Measurements from ENCODE around the gene LRP1.

LRP1 gene

DNA sequence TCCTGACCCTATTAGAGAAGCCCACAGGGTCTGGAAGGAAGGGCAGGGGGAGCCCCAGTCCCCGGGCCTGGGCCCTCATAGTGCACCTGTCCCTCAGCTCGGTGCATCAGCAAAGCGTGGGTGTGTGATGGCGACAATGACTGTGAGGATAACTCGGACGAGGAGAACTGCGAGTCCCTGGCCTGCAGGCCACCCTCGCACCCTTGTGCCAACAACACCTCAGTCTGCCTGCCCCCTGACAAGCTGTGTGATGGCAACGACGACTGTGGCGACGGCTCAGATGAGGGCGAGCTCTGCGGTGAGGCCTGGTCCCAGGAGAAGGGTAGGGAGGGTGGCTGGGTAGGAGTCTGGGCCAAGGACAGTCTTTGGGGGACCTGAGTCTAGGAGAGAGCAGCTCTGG lies 45.4 kb downstream of the LRP1 start:
- DNase-seq (ENCODE audit: low read depth in 2 of 2): no peak

- DNase-seq (ENCODE audit: low read depth in 2 of 2): no peak
These were observed 47.3 kb downstream of the LRP1 start for GRCh38 chr12:57175428-57176138.

DNA sequence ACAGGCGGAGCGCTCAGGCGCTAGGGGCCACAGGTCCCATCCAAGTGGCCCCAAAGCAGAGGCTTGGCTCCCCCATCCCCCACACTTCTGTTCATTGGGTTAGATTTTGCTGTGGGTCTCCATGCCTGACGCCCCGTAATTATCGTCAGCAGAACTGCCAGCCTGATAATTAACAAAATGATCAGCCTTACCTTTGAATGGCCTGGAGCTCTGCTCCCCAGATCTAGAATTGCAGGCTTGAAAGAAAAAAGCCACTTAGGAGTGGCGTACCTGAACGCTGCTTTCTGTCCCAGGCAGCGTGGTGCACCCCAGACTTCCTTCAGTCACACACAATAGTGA lies 47.8 kb downstream of the LRP1 start:
- no peak for DNase-seq (ENCODE audit: low read depth in 2 of 2)

GRCh38 chr12:57176846-57177245 lies 48.6 kb downstream of the LRP1 start:
- DNase-seq (ENCODE audit: low read depth in 2 of 2): no peak

GRCh38 chr12:57177354-57177753 lies 49.1 kb downstream of the LRP1 start:
- no peak for DNase-seq (ENCODE audit: low read depth in 2 of 2)

DNA sequence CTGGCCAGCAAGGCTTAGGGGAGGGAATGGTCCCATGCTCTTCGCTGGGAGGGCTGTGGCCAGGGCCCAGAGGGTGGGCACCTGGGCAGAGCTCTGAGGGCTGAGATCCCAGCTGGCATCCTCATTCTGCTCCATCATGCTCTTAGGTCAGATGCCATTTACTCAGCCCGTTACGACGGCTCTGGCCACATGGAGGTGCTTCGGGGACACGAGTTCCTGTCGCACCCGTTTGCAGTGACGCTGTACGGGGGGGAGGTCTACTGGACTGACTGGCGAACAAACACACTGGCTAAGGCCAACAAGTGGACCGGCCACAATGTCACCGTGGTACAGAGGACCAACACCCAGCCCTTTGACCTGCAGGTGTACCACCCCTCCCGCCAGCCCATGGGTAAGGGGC lies 49.9 kb downstream of the LRP1 start:
- DNase-seq (ENCODE audit: low read depth in 2 of 2): no peak

- no peak for DNase-seq (ENCODE audit: low read depth in 2 of 2)
These were observed 51.2 kb downstream of the LRP1 start for GRCh38 chr12:57179331-57180086.

- DNase-seq (ENCODE audit: low read depth in 2 of 2): no peak
These were observed 52.2 kb downstream of the LRP1 start for GRCh38 chr12:57180321-57180989.

- DNase-seq (ENCODE audit: low read depth in 2 of 2): no peak
These were observed 52.8 kb downstream of the LRP1 start for GRCh38 chr12:57181072-57181471.

- DNase-seq (ENCODE audit: low read depth in 2 of 2): peak; percentile 58 to 62
These were observed 53.4 kb downstream of the LRP1 start for GRCh38 chr12:57181561-57182155.

GRCh38 chr12:57182918-57183575 lies 54.8 kb downstream of the LRP1 start:
- peak; percentile 24 to 31 for DNase-seq (ENCODE audit: low read depth in 2 of 2)

DNA sequence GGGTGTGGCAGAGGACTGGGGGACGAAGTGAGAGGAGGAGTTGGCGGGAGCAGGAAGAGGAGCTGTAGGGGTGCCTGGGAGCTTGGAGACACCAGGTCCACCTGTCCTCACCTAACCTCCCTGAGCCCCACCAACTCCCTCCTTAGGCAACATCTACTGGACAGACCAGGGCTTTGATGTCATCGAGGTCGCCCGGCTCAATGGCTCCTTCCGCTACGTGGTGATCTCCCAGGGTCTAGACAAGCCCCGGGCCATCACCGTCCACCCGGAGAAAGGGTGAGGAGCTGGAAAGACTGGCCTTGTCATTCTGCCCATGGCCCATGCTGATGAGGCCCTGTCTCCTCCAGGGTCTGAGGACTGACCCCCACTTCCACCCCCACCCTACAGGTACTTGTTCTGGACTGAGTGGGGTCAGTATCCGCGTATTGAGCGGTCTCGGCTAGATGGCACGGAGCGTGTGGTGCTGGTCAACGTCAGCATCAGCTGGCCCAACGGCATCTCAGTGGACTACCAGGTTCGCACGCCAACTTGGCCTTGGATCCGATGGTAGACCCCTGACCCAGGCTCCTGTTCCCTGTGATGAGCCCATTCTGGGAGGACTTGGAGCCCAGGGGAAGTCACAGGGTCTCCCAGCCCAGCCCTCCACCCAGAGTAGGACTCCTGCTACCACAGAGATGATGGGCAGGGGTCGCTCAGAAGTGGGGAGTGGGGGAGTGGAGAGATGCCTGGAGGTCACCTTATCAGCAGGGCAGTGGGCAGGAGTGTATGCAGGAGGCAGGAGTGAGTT lies 55.8 kb downstream of the LRP1 start:
- no peak for DNase-seq (ENCODE audit: low read depth in 2 of 2)

DNA sequence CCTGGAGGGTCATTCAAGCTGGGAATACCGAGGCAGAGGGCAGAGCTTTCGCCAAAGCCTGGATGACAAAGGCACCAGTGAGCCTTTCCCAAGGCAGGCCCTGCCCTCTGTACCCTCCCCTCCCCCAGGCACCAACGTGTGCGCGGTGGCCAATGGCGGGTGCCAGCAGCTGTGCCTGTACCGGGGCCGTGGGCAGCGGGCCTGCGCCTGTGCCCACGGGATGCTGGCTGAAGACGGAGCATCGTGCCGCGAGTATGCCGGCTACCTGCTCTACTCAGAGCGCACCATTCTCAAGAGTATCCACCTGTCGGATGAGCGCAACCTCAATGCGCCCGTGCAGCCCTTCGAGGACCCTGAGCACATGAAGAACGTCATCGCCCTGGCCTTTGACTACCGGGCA lies 57.1 kb downstream of the LRP1 start:
- no peak for DNase-seq (ENCODE audit: low read depth in 2 of 2)

DNA sequence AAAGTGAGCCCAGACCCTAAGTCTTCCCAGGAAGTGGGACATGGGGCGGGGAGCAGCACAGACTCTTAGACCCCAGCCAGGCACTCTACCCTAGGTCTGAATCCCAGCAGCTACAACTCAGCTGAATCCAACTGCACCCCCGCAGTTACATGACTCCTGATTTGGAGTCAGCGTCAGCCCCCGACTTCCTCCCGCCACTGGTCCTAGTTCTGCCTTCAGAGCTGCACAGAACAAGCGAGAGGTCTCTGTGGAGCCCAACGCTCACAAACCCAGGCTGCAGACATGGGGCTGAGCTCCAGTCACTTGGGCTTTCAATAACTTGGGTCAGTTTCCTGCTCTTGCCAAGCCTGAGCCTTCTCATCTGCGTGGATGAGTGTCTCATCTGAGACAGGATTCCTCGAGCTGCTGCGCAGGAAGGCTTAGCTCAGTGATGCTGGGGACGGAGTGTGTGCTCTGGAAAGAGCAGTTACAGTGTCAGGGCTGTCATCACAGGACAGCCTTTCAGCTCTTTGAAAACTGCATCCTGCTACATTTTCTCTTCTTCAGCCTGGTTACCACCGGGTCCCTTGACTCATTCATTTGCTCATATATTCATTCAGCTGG lies 57.7 kb downstream of the LRP1 start:
- no peak for DNase-seq (ENCODE audit: low read depth in 2 of 2)

DNA sequence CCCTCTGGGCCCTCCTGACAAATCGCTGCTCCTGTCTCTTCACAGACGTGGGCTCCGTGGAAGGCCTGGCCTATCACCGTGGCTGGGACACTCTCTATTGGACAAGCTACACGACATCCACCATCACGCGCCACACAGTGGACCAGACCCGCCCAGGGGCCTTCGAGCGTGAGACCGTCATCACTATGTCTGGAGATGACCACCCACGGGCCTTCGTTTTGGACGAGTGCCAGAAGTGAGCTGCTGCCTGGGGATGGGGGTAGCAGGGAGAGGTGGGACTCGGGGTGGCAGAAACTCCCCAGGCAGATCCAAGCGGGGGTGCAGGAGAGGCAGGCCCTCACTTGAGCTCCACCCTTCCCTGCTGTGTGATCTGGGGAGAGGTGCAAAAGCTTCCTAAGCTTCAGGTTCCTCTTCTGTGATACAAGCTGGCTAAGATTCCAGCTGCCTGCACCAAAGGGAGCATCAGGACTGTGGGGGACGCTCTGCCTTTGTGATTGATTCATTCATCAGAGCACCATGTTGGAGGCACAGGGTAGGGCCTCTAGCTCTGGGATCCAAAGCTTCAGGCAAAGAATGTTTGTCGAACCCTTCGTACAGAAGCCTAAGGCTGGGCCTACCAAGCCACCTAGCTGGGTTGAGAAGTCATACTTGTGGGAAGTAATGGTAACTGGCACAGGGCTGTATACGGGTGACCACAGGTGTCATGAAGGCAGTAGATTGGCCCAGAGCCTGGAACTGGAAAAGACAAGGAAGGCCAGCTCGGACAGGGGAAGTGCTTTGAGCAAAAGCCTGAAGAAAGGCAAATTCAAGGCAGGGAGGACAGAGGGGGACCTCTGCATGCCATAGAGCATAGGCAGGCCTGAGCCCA lies 59.2 kb downstream of the LRP1 start:
- no peak for DNase-seq (ENCODE audit: low read depth in 2 of 2)

DNA sequence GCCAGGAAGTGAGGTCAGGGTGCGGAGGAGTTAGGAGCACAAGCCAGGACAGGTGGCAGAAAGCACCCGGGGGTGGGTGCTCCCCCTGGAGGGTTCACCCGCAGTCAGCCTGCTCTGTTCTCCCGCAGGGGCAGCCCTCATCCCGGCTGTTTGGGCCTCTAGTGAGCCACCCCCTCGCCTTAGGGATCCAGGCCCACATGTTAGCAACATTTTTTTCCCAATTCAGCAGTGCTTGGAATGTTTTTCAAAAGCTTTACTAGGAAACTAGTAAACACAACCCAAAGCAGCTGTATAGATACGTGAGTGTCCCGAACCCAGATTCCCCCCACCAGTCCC lies 59.8 kb downstream of the LRP1 start:
- no peak for DNase-seq (ENCODE audit: low read depth in 2 of 2)

DNA sequence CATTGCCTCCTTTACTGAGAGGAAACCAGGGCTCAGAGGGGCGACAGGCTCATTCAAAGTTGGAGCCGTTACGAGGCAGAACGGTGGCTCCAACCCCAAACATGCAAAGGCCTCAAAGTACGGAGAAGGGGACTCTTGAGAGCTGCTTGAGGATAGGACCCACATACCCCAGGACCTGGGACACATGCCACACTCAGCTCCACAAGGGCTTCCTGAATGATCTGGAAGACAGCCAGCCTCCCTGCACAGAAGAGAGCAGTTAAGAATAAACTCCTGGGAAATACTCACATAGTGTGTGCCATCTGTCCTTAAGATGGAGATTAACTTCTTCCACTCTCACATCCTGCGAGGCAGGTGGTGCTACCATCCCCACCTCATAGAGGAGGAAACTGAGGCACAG lies 61.8 kb downstream of the LRP1 start:
- no peak for DNase-seq (ENCODE audit: low read depth in 2 of 2)

DNA sequence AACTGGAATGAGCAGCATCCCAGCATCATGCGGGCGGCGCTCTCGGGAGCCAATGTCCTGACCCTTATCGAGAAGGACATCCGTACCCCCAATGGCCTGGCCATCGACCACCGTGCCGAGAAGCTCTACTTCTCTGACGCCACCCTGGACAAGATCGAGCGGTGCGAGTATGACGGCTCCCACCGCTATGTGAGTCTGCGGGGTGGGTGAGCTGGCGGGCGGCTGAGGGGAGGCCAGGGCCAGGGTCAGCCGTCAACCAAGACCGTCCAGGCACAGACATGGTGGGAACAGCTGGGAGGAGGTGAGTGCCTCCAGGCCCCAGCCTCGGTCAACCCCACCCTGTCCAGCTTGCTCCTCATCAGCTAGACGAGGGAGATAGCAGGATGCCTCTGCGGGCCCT lies 62.5 kb downstream of the LRP1 start:
- DNase-seq (ENCODE audit: low read depth in 2 of 2): no peak

- DNase-seq (ENCODE audit: low read depth in 2 of 2): no peak
These were observed 63.1 kb downstream of the LRP1 start for GRCh38 chr12:57191410-57191809.

GRCh38 chr12:57192920-57193319 lies 64.6 kb downstream of the LRP1 start:
- DNase-seq (ENCODE audit: low read depth in 2 of 2): no peak

Data from fibroblast of skin of left quadriceps (primary cell).